ENCODE results near the gene MOXD1. TPM values are rescaled to one million over a fixed set of nuclear protein-coding genes. Genes with fewer than 3 reads are reported as not detected.

Gene MOXD1
- total RNA-seq, 2 experiments from 2014 or later: not detected

DNA sequence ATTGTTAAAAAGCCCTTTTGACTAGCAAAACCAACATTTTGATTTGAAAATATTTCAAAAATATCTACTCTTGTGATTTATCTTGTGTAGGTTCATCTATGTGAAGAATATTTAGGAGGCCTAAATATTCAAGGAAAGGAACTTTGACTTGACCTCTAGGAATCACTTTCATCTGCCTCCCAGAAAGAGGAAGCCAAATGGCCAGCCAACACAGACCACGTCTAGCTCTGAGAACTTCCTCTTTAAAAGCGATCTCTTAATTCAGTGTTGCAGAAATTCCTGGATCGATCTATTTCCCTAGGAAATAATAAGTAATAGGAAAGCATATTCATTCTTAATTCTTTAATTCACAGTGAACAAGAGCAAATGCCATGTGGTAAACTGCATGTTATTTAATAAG lies 9.6 kb upstream of the MOXD1 start:
- no peaks in the 10 kb centered on the region for H3K9me3 Mint-ChIP-seq

GRCh38 chr6:132405143-132405915 lies 4.1 kb upstream of the MOXD1 start:
- DNase-seq: no peak
- peaks cover 80% of the 10 kb centered on the region for H3K27me3 Mint-ChIP-seq
- no peaks in the 10 kb centered on the region for H3K36me3 Mint-ChIP-seq
- H3K4me1 Mint-ChIP-seq: peaks cover 19% of the 10 kb centered on the region
- no peaks in the 10 kb centered on the region for H3K9me3 Mint-ChIP-seq
- no peak overlapping the region for H3K4me3 Mint-ChIP-seq
- no peak overlapping the region for H3K27ac Mint-ChIP-seq

More for the DNA sequence above, 9.6 kb upstream of the MOXD1 start:
- Mint-ChIP-seq H3K36me3 (no peaks in the 10 kb centered on the region), H3K4me3 (no peak overlapping the region), H3K27me3 (peaks cover 60% of the 10 kb centered on the region), H3K4me1 (no peaks in the 10 kb centered on the region), H3K27ac (no peak overlapping the region)
- no peak for DNase-seq

DNA sequence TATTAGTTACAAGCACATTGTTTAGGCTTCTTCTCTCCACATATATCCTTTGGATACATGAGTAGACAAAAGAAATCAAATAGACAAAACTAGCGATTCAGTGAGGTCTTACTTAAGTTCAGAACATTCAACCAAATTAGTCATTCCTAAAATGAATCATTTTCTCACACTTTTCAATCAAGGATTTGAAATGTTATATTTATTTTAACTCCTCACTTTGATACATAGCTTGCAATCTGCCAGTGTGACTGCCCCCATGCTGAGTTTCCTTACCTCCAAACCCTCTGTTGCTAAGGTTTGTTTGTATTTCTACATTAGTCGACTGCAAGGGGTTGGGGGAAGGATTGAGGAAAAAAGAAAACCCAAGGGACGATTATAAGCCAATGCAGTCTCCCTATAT lies 3.5 kb upstream of the MOXD1 start:
- H3K4me1 Mint-ChIP-seq: peaks cover 20% of the 10 kb centered on the region
- H3K27me3 Mint-ChIP-seq: peaks cover 80% of the 10 kb centered on the region
- H3K36me3 Mint-ChIP-seq: no peaks in the 10 kb centered on the region
- DNase-seq: no peak
- H3K27ac Mint-ChIP-seq: no peak overlapping the region
- H3K9me3 Mint-ChIP-seq: no peaks in the 10 kb centered on the region
- no peak overlapping the region for H3K4me3 Mint-ChIP-seq

DNA sequence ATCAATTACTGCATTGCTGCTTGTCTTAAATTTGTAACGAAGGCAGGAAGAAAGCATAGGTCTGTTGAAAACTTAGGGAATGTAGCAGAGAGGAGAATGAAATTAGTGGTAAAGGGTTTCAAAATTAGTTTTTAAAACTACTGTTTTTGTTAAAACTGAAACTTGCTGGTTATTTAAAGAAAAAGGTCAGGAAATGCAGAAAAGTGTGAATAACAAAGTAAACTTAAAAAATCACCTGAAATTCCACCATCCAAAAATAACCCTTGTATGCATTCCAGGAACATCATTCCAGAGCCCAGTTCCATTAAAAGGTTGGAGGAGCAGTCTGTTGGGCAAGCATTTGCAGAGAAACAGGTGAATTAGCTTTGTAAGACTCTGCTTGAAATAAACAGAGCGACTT lies 3.1 kb upstream of the MOXD1 start:
- Mint-ChIP-seq H3K36me3 (no peaks in the 10 kb centered on the region), H3K27me3 (peaks cover 84% of the 10 kb centered on the region), H3K4me3 (no peak overlapping the region), H3K4me1 (peaks cover 20% of the 10 kb centered on the region), H3K9me3 (no peaks in the 10 kb centered on the region), H3K27ac (no peak overlapping the region)
- DNase-seq: no peak

DNA sequence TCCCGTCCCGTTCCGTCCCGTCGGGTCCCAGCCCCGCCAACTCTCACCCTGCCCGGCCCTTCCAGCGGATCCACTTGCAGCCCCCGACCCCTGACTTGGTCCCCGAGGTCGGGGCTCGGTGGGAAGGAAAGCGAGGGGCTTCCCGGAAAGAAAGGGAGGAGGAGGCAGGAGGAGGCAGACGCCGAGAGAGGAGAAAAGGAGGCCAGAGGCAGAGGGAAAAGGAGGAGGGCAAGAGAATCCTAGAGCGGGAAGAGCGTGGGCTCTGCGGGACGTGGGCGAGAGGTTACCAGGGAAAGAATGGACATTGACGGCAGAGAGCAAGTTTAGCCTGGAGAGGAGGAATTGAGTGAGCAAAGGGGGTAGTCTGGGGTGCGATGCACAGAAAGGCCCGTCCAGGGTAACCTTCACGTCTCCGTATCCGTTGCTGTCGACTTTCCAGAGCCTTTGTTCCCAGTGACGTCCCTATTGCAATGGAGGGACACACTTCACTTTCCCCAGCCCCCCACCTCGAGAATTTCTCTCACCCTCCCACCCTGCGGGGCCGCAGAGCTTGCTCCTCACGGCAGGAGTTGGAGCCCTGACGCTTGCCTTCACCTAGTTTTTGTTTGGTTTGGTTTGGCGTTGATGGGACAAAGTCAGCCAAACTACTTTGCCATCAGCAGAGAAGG lies 477 bp upstream of the MOXD1 start:
- no peak for DNase-seq
- Mint-ChIP-seq H3K36me3 (no peaks in the 10 kb centered on the region), H3K27me3 (peaks cover 83% of the 10 kb centered on the region), H3K4me3 (peak overlapping the region; percentile 30), H3K4me1 (peaks cover 20% of the 10 kb centered on the region), H3K27ac (no peak overlapping the region), H3K9me3 (no peaks in the 10 kb centered on the region)

GRCh38 chr6:132400555-132400882 lies 756 bp downstream of the MOXD1 start:
- Mint-ChIP-seq H3K27me3 (peaks cover 83% of the 10 kb centered on the region), H3K4me3 (peak overlapping the region; percentile 63), H3K36me3 (no peaks in the 10 kb centered on the region), H3K9me3 (peaks cover 2% of the 10 kb centered on the region), H3K4me1 (peaks cover 20% of the 10 kb centered on the region), H3K27ac (no peak overlapping the region)
- DNase-seq: no peak

GRCh38 chr6:132399376-132400074 lies 1.8 kb downstream of the MOXD1 start:
- Mint-ChIP-seq H3K9me3 (peaks cover 11% of the 10 kb centered on the region), H3K4me3 (no peak overlapping the region), H3K4me1 (peaks cover 14% of the 10 kb centered on the region), H3K27me3 (peaks cover 84% of the 10 kb centered on the region), H3K27ac (no peak overlapping the region), H3K36me3 (no peaks in the 10 kb centered on the region)
- DNase-seq: no peak

GRCh38 chr6:132395015-132395597 lies 6.2 kb downstream of the MOXD1 start:
- peaks cover 21% of the 10 kb centered on the region for H3K9me3 Mint-ChIP-seq
- H3K27ac Mint-ChIP-seq: no peak overlapping the region
- no peak for DNase-seq
- no peak overlapping the region for H3K4me3 Mint-ChIP-seq
- no peaks in the 10 kb centered on the region for H3K4me1 Mint-ChIP-seq
- H3K27me3 Mint-ChIP-seq: peaks cover 71% of the 10 kb centered on the region
- H3K36me3 Mint-ChIP-seq: no peaks in the 10 kb centered on the region

DNA sequence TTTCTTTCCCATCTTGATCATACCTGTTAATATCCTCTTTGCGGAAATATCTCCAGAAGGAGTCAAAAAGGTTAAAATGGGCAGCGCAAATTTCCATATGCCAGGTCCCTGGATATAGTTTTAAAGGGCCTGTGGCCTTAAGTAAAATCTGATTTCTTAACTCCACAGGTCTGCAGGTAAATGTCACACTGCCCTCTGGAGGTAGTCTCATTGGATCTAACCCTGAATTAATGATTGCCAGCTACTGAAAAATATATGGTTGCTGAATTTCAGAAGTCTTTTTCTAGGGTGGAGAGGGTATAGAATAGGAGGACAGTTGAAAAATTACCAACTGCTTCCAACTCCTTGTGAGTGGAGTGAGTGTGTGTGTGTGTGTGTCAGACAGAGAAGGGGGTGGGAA lies 8.5 kb downstream of the MOXD1 start:
- H3K4me3 Mint-ChIP-seq: no peak overlapping the region
- no peak for DNase-seq
- no peaks in the 10 kb centered on the region for H3K36me3 Mint-ChIP-seq
- peaks cover 21% of the 10 kb centered on the region for H3K9me3 Mint-ChIP-seq
- no peaks in the 10 kb centered on the region for H3K4me1 Mint-ChIP-seq
- peaks cover 52% of the 10 kb centered on the region for H3K27me3 Mint-ChIP-seq
- H3K27ac Mint-ChIP-seq: no peak overlapping the region

DNA sequence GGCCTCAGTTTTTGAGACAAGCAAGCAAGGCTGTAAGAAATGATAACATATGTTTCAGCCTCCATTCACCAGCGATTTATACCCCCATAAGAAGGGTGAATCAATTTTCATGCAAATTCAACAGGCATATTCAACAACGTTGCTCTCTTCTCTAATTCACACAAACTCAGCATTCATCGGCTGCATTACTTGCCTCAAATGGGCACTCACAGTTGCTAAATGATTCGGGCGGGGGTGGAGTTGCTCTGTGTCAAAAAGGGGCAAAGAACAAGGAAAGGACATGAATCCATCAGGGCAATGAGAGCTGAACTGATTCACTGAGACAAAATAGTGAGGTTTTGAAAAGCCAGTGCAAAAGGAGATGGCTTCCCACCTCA lies 9.0 kb downstream of the MOXD1 start:
- DNase-seq: no peak

GRCh38 chr6:132391391-132392269 lies 9.6 kb downstream of the MOXD1 start:
- Mint-ChIP-seq H3K27me3 (peaks cover 43% of the 10 kb centered on the region), H3K27ac (no peak overlapping the region), H3K4me3 (no peak overlapping the region), H3K4me1 (no peaks in the 10 kb centered on the region), H3K36me3 (no peaks in the 10 kb centered on the region), H3K9me3 (peaks cover 21% of the 10 kb centered on the region)
- DNase-seq: no peak

More for the DNA sequence above, 9.0 kb downstream of the MOXD1 start:
- Mint-ChIP-seq H3K27ac (no peak overlapping the region), H3K9me3 (peaks cover 21% of the 10 kb centered on the region), H3K4me1 (no peaks in the 10 kb centered on the region), H3K4me3 (no peak overlapping the region), H3K27me3 (peaks cover 46% of the 10 kb centered on the region), H3K36me3 (no peaks in the 10 kb centered on the region)

DNA sequence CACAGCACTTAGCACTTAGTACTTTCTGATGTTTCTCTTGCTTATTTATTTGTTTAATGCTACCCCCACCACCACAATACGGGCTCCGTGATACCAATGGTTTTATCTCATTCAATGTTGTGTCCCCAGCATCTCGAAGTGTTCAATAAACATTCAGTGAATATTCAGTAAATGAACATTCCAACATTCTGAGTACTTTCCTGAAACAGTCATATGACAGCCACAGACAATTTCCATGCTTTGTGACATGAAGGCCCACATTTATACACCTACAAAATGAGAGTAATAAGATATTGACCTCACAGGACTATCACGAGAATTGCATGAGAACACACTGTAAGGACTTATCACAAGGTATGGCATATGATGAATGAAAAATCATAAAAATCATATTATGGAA lies 10.8 kb downstream of the MOXD1 start:
- Mint-ChIP-seq H3K4me3 (no peak overlapping the region), H3K4me1 (no peaks in the 10 kb centered on the region), H3K36me3 (no peaks in the 10 kb centered on the region), H3K27me3 (peaks cover 33% of the 10 kb centered on the region), H3K27ac (no peak overlapping the region), H3K9me3 (peaks cover 19% of the 10 kb centered on the region)
- no peak for DNase-seq

- peaks cover 15% of the 10 kb centered on the region for H3K9me3 Mint-ChIP-seq
- no peaks in the 10 kb centered on the region for H3K36me3 Mint-ChIP-seq
- no peak overlapping the region for H3K27ac Mint-ChIP-seq
- H3K4me3 Mint-ChIP-seq: no peak overlapping the region
- no peaks in the 10 kb centered on the region for H3K4me1 Mint-ChIP-seq
- no peak for DNase-seq
- peaks cover 30% of the 10 kb centered on the region for H3K27me3 Mint-ChIP-seq
Observed at GRCh38 chr6:132390017-132390416, 11.3 kb downstream of the MOXD1 start.

- Mint-ChIP-seq H3K4me3 (no peak overlapping the region), H3K27ac (no peak overlapping the region), H3K36me3 (no peaks in the 10 kb centered on the region), H3K4me1 (no peaks in the 10 kb centered on the region), H3K27me3 (peaks cover 30% of the 10 kb centered on the region), H3K9me3 (peaks cover 4% of the 10 kb centered on the region)
- no peak for DNase-seq
Observed at GRCh38 chr6:132388291-132388690, 13.0 kb downstream of the MOXD1 start.
